H1 (cell line): ENCODE results near the gene MT2A. TPM values are rescaled to one million over a fixed set of nuclear protein-coding genes. Genes with fewer than 3 reads are reported as not detected.
A peak's percentile ranks its signal among the peaks of the same experiment; 100 is the strongest.

Experiments used
- BCL11A ChIP-seq, 2 experiments: IDR thresholded peaks; one replicate each; pipeline ENCODE4 v1.6.1; 2011; ENCODE audit warnings: low read depth in 2 of 2, low read length in 2 of 2, mild to moderate bottlenecking in 2 of 2
- CBX8 ChIP-seq: fragments of 300-800, 300-1000 bp; sonication (generic); IDR thresholded peaks from 2 replicates; pipeline ENCODE4 v1.7.1; 2016; ENCODE audit warnings: low read depth, low read length, borderline replicate concordance
- CHD1 ChIP-seq: IDR thresholded peaks from 2 replicates; pipeline ENCODE4 v1.6.1; 2012; ENCODE audit warnings: low read depth, low read length, improper control_type of control experiment
- CHD2 ChIP-seq: IDR thresholded peaks from 2 replicates; pipeline ENCODE4 v1.6.1; 2012; ENCODE audit warnings: low read length, improper control_type of control experiment
- CTBP2 ChIP-seq: IDR thresholded peaks from 2 replicates; pipeline ENCODE4 v1.7.0; 2011; ENCODE audit warnings: borderline replicate concordance, mild to moderate bottlenecking, moderate library complexity, mixed read lengths, low read length; ENCODE audit not compliant: insufficient read depth, insufficient read length
- EZH2 ChIP-seq: fragments of 200-600 bp; sonication (generic); IDR thresholded peaks from 2 replicates; pipeline ENCODE4 v1.7.1; 2012; ENCODE audit warnings: low read depth, mild to moderate bottlenecking, moderate library complexity, low read length, inconsistent platforms; ENCODE audit not compliant: severe bottlenecking
- GABPA ChIP-seq: IDR thresholded peaks from 2 replicates; pipeline ENCODE4 v1.6.1; 2011; ENCODE audit warnings: mild to moderate bottlenecking, low read length, moderate library complexity, borderline replicate concordance; ENCODE audit not compliant: insufficient read depth
- GTF2F1 ChIP-seq: IDR thresholded peaks from 2 replicates; pipeline ENCODE4 v1.6.1; 2012; ENCODE audit warnings: low read depth, low read length, improper control_type of control experiment, borderline replicate concordance
- KDM4A ChIP-seq: IDR thresholded peaks from one replicate; pipeline ENCODE4 v1.7.1; 2012; ENCODE audit warnings: low read depth, mild to moderate bottlenecking, moderate library complexity, low read length, inconsistent platforms; ENCODE audit not compliant: severe bottlenecking
- MAFK ChIP-seq: IDR thresholded peaks from 2 replicates; pipeline ENCODE4 v1.6.1; 2012; ENCODE audit warnings: low read depth, mild to moderate bottlenecking, improper control_type of control experiment, low read length
- RBBP5 ChIP-seq: IDR thresholded peaks from 2 replicates; pipeline ENCODE4 v1.7.1; 2012; ENCODE audit warnings: low read depth, mild to moderate bottlenecking, inconsistent platforms, low read length, moderate library complexity, borderline replicate concordance
- RFX5 ChIP-seq: IDR thresholded peaks from 2 replicates; pipeline ENCODE4 v1.6.1; 2011; ENCODE audit warnings: low read depth, low read length, improper control_type of control experiment, borderline replicate concordance
- RXRA ChIP-seq: IDR thresholded peaks from 2 replicates; pipeline ENCODE4 v1.6.1; 2011; ENCODE audit warnings: low read depth, mild to moderate bottlenecking, low read length, moderate library complexity; ENCODE audit not compliant: insufficient read depth
- SIN3A ChIP-seq, 2 experiments: IDR thresholded peaks in 1 of 2; conservative IDR thresholded peaks in 1 of 2; 2 replicates each; pipeline ENCODE4 v1.6.1; 2011 to 2012; ENCODE audit warnings: low read length in 2 of 2, improper control_type of control experiment in 1 of 2, low read depth in 1 of 2, mild to moderate bottlenecking in 1 of 2
- SIX5 ChIP-seq: IDR thresholded peaks from 2 replicates; pipeline ENCODE4 v1.6.1; 2011; ENCODE audit warnings: mild to moderate bottlenecking, low read depth, low read length
- SP1 ChIP-seq: IDR thresholded peaks from 2 replicates; pipeline ENCODE4 v1.6.1; 2011; ENCODE audit warnings: low read depth, low read length
- SUZ12 ChIP-seq: fragments of 200-600 bp; sonication (generic); IDR thresholded peaks from 2 replicates; pipeline ENCODE4 v1.6.1; 2012; ENCODE audit warnings: mild to moderate bottlenecking, inconsistent platforms, low read length, moderate library complexity, mixed read lengths
- TAF7 ChIP-seq: optimal IDR thresholded peaks from 2 replicates; pipeline ENCODE3; 2011; ENCODE audit warnings: low read depth, mild to moderate bottlenecking, inconsistent platforms, low read length, moderate library complexity, borderline replicate concordance
- TCF12 ChIP-seq: IDR thresholded peaks from 2 replicates; pipeline ENCODE4 v1.6.1; 2011; ENCODE audit warnings: low read depth, mild to moderate bottlenecking, low read length
- YY1 ChIP-seq: IDR thresholded peaks from 2 replicates; pipeline ENCODE4 v1.6.1; 2011; ENCODE audit warnings: low read depth, mild to moderate bottlenecking, low read length
- ZNF274 ChIP-seq: IDR thresholded peaks from 2 replicates; pipeline ENCODE4 v1.7.0; 2012; ENCODE audit warnings: low read length, borderline replicate concordance; ENCODE audit errors: extremely low read depth
- polyA plus RNA-seq, 7 experiments: library from polyadenylated mRNA; depleted of rRNA in 3 of 7; stranded (reverse) in 5 of 7; unstranded in 2 of 7; fragments of >200 nt in 5 of 7; fragments of 200-250 nt in 2 of 7; gene quantifications; 1 replicate in 5 of 7; 2 replicates in 1 of 7; 4 replicates in 1 of 7; pipeline versions ENCODE4 v1.2.1 to v1.2.3, GENCODE V29; 2011 to 2013; ENCODE audit warnings: missing spikeins in 2 of 7, mixed read lengths in 2 of 7
- total RNA-seq: library from RNA; stranded (reverse); fragmentation: NEBNext Ultra II Directional; extraction: Animal tissue kit (Norgen Biotek cat#: 25700); gene quantifications from 2 replicates; pipeline ENCODE4 v1.2.1, GENCODE V29; 2021
- TF ChIP-seq, protein P1 (sequence below), 3 experiments: IDR thresholded peaks; 1 replicate in 2 of 3; 2 replicates in 1 of 3; pipeline versions ENCODE4 v1.5.1 to v1.6.1; 2011; ENCODE audit warnings: low read length in 3 of 3, mild to moderate bottlenecking in 3 of 3, inconsistent platforms in 2 of 3, low read depth in 1 of 3, moderate library complexity in 1 of 3; ENCODE audit not compliant: insufficient read depth in 1 of 3; ENCODE audit errors: control extremely low read depth in 1 of 3

The MT2A gene
- total and polyA plus RNA-seq, 2 of the 8 experiments (the other 6 are each of a cell fraction or from before 2014, with no cell fraction given), result 9.5 to 30.1 TPM

DNA sequence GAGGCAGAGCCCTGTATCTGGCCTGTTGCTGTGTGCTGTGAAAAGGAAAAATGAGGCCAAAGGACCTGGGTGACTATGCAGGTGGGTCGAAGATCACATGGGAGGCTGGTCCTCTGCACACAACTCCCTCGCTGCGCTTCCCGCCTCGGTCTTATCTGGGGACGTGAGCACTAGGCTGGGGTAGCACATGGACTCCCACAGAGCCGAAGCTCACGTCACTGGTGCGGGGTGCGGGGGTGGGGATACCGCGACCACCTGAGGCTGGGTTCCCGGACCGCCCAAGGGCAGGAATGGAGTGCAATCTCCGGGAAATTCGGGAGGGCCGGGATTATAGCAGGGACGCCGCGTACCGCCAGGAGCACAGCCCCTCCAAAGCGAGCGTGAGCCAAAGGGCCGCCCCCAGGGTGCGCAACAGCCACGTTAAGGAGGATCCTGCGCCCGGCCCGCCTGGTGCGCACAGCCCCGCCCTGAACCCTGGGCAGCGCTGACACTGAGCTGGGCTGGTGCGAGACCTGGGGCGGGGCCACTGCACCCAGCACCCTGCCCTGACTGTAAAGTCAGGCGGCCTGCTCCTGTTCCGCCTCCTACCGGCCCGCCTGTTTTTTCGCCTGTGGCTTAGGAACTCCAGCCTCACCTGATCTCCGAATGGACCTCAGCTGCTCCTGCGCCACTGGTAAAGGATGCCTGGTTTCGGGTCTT is 34.8 kb downstream of the MT2A start (continued):
- no peak for TF ChIP-seq SIN3A (conservative IDR thresholded peaks at IDR 0.05 in 1 of 2, IDR thresholded peaks at IDR 0.05 in 1 of 2; ENCODE audit: low read depth in 1 of 2, low read length in 2 of 2)
- no peak for TF ChIP-seq ZNF274
- TF ChIP-seq RBBP5, result no peak
- TF ChIP-seq CHD2, result no peak
- no peak for TF ChIP-seq CTBP2
- no peak for TF ChIP-seq BCL11A (IDR thresholded peaks at IDR 0.05; ENCODE audit: low read depth in 2 of 2, low read length in 2 of 2)
- peak; percentile 49 for TF ChIP-seq KDM4A
- no peak for TF ChIP-seq RFX5
- peak; percentile 72 for TF ChIP-seq EZH2
- no peak for TF ChIP-seq CBX8
- no peak for TF ChIP-seq MAFK
- TF ChIP-seq GTF2F1, result no peak
- TF ChIP-seq, protein P1, sequence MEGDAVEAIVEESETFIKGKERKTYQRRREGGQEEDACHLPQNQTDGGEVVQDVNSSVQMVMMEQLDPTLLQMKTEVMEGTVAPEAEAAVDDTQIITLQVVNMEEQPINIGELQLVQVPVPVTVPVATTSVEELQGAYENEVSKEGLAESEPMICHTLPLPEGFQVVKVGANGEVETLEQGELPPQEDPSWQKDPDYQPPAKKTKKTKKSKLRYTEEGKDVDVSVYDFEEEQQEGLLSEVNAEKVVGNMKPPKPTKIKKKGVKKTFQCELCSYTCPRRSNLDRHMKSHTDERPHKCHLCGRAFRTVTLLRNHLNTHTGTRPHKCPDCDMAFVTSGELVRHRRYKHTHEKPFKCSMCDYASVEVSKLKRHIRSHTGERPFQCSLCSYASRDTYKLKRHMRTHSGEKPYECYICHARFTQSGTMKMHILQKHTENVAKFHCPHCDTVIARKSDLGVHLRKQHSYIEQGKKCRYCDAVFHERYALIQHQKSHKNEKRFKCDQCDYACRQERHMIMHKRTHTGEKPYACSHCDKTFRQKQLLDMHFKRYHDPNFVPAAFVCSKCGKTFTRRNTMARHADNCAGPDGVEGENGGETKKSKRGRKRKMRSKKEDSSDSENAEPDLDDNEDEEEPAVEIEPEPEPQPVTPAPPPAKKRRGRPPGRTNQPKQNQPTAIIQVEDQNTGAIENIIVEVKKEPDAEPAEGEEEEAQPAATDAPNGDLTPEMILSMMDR (IDR thresholded peaks at IDR 0.05; ENCODE audit: control extremely low read depth in 1 of 3, insufficient read depth in 1 of 3, low read depth in 1 of 3, low read length in 3 of 3), result peak; percentile 39 to 50 (median 42)
- no peak for TF ChIP-seq YY1
- TF ChIP-seq SUZ12, result peak; percentile 72
- no peak for TF ChIP-seq RXRA
- TF ChIP-seq SIX5, result no peak
- no peak for TF ChIP-seq SP1
- TF ChIP-seq TCF12, result no peak
- TF ChIP-seq GABPA, result 0 out of 2 replicates have a peak, but pooled peaks have one; percentile 55
- TF ChIP-seq CHD1, result no peak
- no peak for TF ChIP-seq TAF7
